HepG2 (cell line): ENCODE measurements around the gene CRISPLD2. TPM values are rescaled to one million over a fixed set of nuclear protein-coding genes. Genes with fewer than 3 reads are reported as not detected.

Source experiments
- ATAC-seq: fragments of 200-7000 bp; cut with Tn5 transposase; 3 replicates; pipeline ENCODE4 v1.9.1; 2020; ENCODE audit warnings: mild to moderate bottlenecking, moderate library complexity
- BruUV-seq: library from RNA; stranded (reverse); fragments of 400-500 nt; replicated peaks from 2 replicates; lab custom pipeline; 2021; lab: Mats Ljungman, UMichigan
- CTCF ChIA-PET: fragments of 300-600 bp; formaldehyde crosslinking; extraction: SDS; loops from one replicate; lab custom pipeline; 2021; ENCODE audit warnings: low total read pairs, inconsistent platforms, low intra/inter-chr PET ratio; lab: Yijun Ruan, JAX
- POLR2A ChIA-PET: fragments of 350-600 bp; sonication (Branson Sonifier 250); formaldehyde crosslinking; loops from one replicate; lab custom pipeline; 2020; ENCODE audit warnings: antibody characterized with exemption, inconsistent platforms; lab: Yijun Ruan, JAX
- DNase-seq: peaks from one replicate; pipeline ENCODE4 v3.0.0-alpha.2; 2015; ENCODE audit warnings: low spot score
- FAIRE-seq: peaks from 3 replicates; lab custom pipeline; 2011; peaks lifted over from hg19 to GRCh38; lab: Jason Lieb, UNC
- H2AFZ ChIP-seq: one replicate; pipeline ENCODE4 v1.6.1; 2011; ENCODE audit warnings: low read length, inconsistent platforms
- H3K27ac ChIP-seq: fragments of 300-600 bp; 3 replicates; pipeline ENCODE4 v1.8.0; 2011; ENCODE audit warnings: mixed run types, mild to moderate bottlenecking, mixed read lengths, low read length, inconsistent platforms; ENCODE audit not compliant: insufficient read depth; ENCODE audit errors: extremely low read length
- H3K27me3 ChIP-seq, 2 experiments: fragments of 200-600 bp in 1 of 2; 2 replicates in 1 of 2; 3 replicates in 1 of 2; pipeline versions ENCODE4 v1.6.0 to v1.8.0; 2011; ENCODE audit warnings: low read length in 2 of 2, mild to moderate bottlenecking in 2 of 2, moderate library complexity in 2 of 2, inconsistent platforms in 1 of 2; ENCODE audit not compliant: insufficient read depth in 2 of 2, control insufficient read depth in 1 of 2
- H3K36me3 ChIP-seq, 2 experiments: fragments of 200-600 bp in 1 of 2; replicated peaks in 1 of 2; 2 replicates in 1 of 2; 3 replicates in 1 of 2; pipeline versions ENCODE4 v1.5.1 to v1.8.0; 2011; ENCODE audit warnings: low read length in 2 of 2, inconsistent platforms in 1 of 2; ENCODE audit not compliant: insufficient read depth in 2 of 2, control insufficient read depth in 1 of 2
- H3K4me1 ChIP-seq: 2 replicates; pipeline ENCODE4 v1.5.1; 2012; ENCODE audit warnings: low read length, inconsistent platforms; ENCODE audit not compliant: insufficient read depth
- H3K4me2 ChIP-seq: 2 replicates; pipeline ENCODE4 v1.6.0; 2011; ENCODE audit warnings: low read depth, low read length, inconsistent platforms
- H3K4me3 ChIP-seq, 3 experiments: fragments of 200-600 bp in 1 of 3; sonication (generic), shearing (Covaris generic) in 1 of 3; replicated peaks in 1 of 3; 2 replicates each; pipeline ENCODE4 v1.5.1; 2011 to 2016; ENCODE audit warnings: low read length in 3 of 3, inconsistent platforms in 2 of 3, low read depth in 2 of 3, mild to moderate bottlenecking in 2 of 3, control low read depth in 1 of 3, mixed read lengths in 1 of 3; ENCODE audit not compliant: insufficient read depth in 1 of 3
- H3K79me2 ChIP-seq: one replicate; pipeline ENCODE4 v1.6.1; 2011; ENCODE audit warnings: low read length, inconsistent platforms; ENCODE audit not compliant: insufficient read depth
- H3K9ac ChIP-seq: 2 replicates; pipeline ENCODE4 v1.6.0; 2011; ENCODE audit warnings: mild to moderate bottlenecking, low read depth, low read length, inconsistent platforms; ENCODE audit not compliant: insufficient read depth
- H3K9me3 ChIP-seq: 2 replicates; pipeline ENCODE4 v1.5.1; 2012; ENCODE audit warnings: mild to moderate bottlenecking, low read length
- H4K20me1 ChIP-seq: 2 replicates; pipeline ENCODE4 v1.6.0; 2011; ENCODE audit warnings: inconsistent platforms, mild to moderate bottlenecking, low read length, moderate library complexity; ENCODE audit not compliant: insufficient read depth
- DMAP1 ChIP-seq: IDR thresholded peaks from 2 replicates; pipeline ENCODE4 v1.6.1; 2016
- DNMT1 ChIP-seq: sonication (generic); formaldehyde crosslinking; IDR thresholded peaks from 2 replicates; pipeline ENCODE4 v1.5.1; 2020; ENCODE audit warnings: mild to moderate bottlenecking, missing genetic modification reagents
- MEIS2 ChIP-seq: sonication (generic); formaldehyde crosslinking; IDR thresholded peaks from 2 replicates; pipeline ENCODE4 v1.9.0; 2021; ENCODE audit warnings: mild to moderate bottlenecking, missing genetic modification reagents
- MLXIP ChIP-seq: sonication (generic); formaldehyde crosslinking; IDR thresholded peaks from 2 replicates; pipeline ENCODE4 v1.9.0; 2021; ENCODE audit warnings: missing genetic modification reagents, borderline replicate concordance
- MTA3 ChIP-seq: sonication (generic); formaldehyde crosslinking; IDR thresholded peaks from 2 replicates; pipeline ENCODE4 v1.4.0; 2020; ENCODE audit warnings: missing genetic modification reagents
- SSRP1 ChIP-seq: IDR thresholded peaks from 2 replicates; pipeline ENCODE4 v1.6.1; 2016; ENCODE audit warnings: control low read depth
- YEATS4 ChIP-seq: sonication (generic); formaldehyde crosslinking; IDR thresholded peaks from 2 replicates; pipeline ENCODE4 v1.4.0; 2020; ENCODE audit warnings: missing genetic modification reagents, borderline replicate concordance
- ZMAT3 ChIP-seq: sonication (generic); formaldehyde crosslinking; conservative IDR thresholded peaks from 2 replicates; pipeline ENCODE4 v1.7.0; 2021; ENCODE audit warnings: missing genetic modification reagents
- ZNF33A ChIP-seq: sonication (generic); formaldehyde crosslinking; IDR thresholded peaks from 2 replicates; pipeline ENCODE4 v1.5.1; 2020; ENCODE audit warnings: missing genetic modification reagents, mild to moderate bottlenecking, moderate library complexity, borderline replicate concordance
- WGBS: methylation state at CpG from one replicate; pipeline ENCODE4 v1.1.6; 2017; ENCODE audit warnings: low lambda C conversion rate; 5-methylcytosine and 5-hydroxymethylcytosine counted together
- in situ Hi-C: cut with HindIII; loops from 2 replicates; pipeline ENCODE4 v1.10.0; 2017; ENCODE audit warnings: low pct_unique_long_range_greater_than_20kb; ENCODE audit not compliant: extremely low pct_ligation_motif_present
- intact Hi-C: fragments of 100-400 bp; cut with micrococcal nuclease; formaldehyde crosslinking; loops from one replicate; pipeline ENCODE4 v1.10.0; 2022; ENCODE audit not compliant: unreplicated experiment
- polyA plus RNA-seq, 8 experiments: library from polyadenylated mRNA; depleted of rRNA in 3 of 8; stranded (reverse) in 7 of 8; unstranded in 1 of 8; fragments of >200 nt; fragmentation: Illumina TruSeq in 4 of 8; extraction: Trizol in 4 of 8; gene quantifications; 2 replicates each; pipeline versions ENCODE4 v1.2.1 to v1.2.3, GENCODE V29; 2011 to 2016; ENCODE audit warnings: low read depth in 4 of 8, missing spikeins in 1 of 8, mixed read lengths in 1 of 8; ENCODE audit not compliant: insufficient read depth in 1 of 8
- total RNA-seq, 5 experiments: library from RNA; depleted of rRNA; stranded (reverse); fragments of >200 nt; fragmentation: Illumina TruSeq; extraction: Trizol; gene quantifications; 2 replicates each; pipeline ENCODE4 v1.2.3, GENCODE V29; 2016; ENCODE audit warnings: low read depth in 1 of 5
- TF ChIP-seq, protein P1 (sequence below): sonication (generic); formaldehyde crosslinking; IDR thresholded peaks from 2 replicates; pipeline ENCODE4 v1.8.0; 2022; ENCODE audit warnings: mild to moderate bottlenecking, missing genetic modification reagents, moderate library complexity
- TF ChIP-seq, protein P2 (sequence below): IDR thresholded peaks from 2 replicates; pipeline ENCODE4 v1.6.1; 2016; ENCODE audit warnings: missing compliant biosample characterization, missing genetic modification reagents, borderline replicate concordance
- TF ChIP-seq, protein P3 (sequence below): fragments of 450-650 bp; IDR thresholded peaks from 2 replicates; pipeline ENCODE4 v1.6.1; 2016
- TF ChIP-seq, protein P4 (sequence below): sonication (generic); formaldehyde crosslinking; IDR thresholded peaks from 2 replicates; pipeline ENCODE4 v1.5.1; 2020; ENCODE audit warnings: missing genetic modification reagents, mild to moderate bottlenecking, borderline replicate concordance

The CRISPLD2 gene
- total and polyA plus RNA-seq, 2 of the 13 experiments (the other 11 are each of a cell fraction or from before 2014, with no cell fraction given), result 0.04 to 0.31 TPM

DNA sequence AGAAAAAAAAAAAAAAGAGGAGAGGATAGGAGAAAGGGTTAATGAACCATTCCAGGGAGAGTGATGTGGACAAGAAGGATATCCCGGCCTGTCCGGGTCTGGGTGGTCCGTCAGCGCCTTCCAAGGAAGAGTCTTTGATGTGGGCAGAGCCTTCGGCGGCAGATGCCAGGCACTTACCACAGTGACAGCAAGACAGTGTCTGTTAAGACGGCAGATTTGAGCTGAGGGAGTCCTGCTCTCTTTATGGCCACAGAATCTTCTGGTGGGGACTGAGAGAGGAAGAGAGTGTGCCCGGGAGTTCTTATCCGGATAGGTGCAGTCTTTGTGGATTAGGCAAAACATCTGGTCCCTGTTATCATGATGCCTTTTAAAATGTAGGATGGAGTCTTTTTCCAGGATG is 96.4 kb downstream of the CRISPLD2 start (continued):
- no peak for TF ChIP-seq MTA3 (CRISPR knock-in tag)
- TF ChIP-seq DMAP1 (CRISPR knock-in tag), result no peak

DNA sequence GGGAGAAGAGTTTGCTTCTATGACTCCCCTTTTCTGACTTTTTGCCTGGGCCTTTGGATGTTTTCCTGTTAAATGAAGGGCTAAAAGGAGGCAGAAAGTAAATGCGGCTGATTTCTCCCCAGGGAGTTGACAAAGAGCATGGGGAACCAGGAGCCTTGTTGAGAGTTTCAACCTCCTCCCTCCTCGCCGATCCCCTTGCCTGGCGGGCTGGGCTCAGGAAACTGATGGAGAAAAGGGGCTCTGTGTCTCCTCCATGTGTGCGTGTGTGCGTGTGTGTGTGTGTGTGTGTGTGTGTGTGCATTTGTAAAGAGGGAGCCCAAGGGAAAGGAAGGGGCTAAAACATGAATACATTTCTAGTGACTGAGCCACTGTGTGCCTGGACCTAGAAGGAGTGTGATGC is 97.1 kb downstream of the CRISPLD2 start:
- H3K9me3 ChIP-seq, result no peaks in the 10 kb centered on the region
- ATAC-seq (no peak), FAIRE-seq (no peak), DNase-seq (no peak)
- H2AFZ ChIP-seq, result no peak overlapping the region
- WGBS, result 33% methylated on average over 6 of the region's 6 CpGs
- intact Hi-C loops (no loop called here), in situ Hi-C loops (no loop called here)
- ChIA-PET CTCF (no interaction called here), POLR2A (no interaction called here)
- H3K36me3 ChIP-seq, result no peaks in the 10 kb centered on the region
- BruUV-seq, result no TSS peak
- H3K4me2 ChIP-seq, result no peak overlapping the region
- peaks cover 3% of the 10 kb centered on the region for H3K4me1 ChIP-seq
- no peaks in the 10 kb centered on the region for H4K20me1 ChIP-seq
- no peak overlapping the region for H3K9ac ChIP-seq
- H3K4me3 ChIP-seq, result no peak overlapping the region
- peaks cover 10 to 68% of the 10 kb centered on the region in 2 experiments for H3K27me3 ChIP-seq
- no peaks in the 10 kb centered on the region for H3K79me2 ChIP-seq
- H3K27ac ChIP-seq, result no peak overlapping the region
- TF ChIP-seq MEIS2 (no peak), YEATS4 (no peak), ZMAT3 (CRISPR knock-in tag) (no peak), ZNF33A (no peak), SSRP1 (CRISPR knock-in tag) (no peak), MLXIP (CRISPR knock-in tag) (no peak), DNMT1 (CRISPR knock-in tag) (no peak)
- TF ChIP-seq, protein P1, sequence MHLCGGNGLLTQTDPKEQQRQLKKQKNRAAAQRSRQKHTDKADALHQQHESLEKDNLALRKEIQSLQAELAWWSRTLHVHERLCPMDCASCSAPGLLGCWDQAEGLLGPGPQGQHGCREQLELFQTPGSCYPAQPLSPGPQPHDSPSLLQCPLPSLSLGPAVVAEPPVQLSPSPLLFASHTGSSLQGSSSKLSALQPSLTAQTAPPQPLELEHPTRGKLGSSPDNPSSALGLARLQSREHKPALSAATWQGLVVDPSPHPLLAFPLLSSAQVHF (CRISPR knock-in tag), result no peak
- TF ChIP-seq, protein P2, sequence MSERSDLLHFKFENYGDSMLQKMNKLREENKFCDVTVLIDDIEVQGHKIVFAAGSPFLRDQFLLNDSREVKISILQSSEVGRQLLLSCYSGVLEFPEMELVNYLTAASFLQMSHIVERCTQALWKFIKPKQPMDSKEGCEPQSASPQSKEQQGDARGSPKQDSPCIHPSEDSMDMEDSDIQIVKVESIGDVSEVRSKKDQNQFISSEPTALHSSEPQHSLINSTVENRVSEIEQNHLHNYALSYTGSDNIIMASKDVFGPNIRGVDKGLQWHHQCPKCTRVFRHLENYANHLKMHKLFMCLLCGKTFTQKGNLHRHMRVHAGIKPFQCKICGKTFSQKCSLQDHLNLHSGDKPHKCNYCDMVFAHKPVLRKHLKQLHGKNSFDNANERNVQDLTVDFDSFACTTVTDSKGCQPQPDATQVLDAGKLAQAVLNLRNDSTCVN (CRISPR knock-in tag), result no peak
- TF ChIP-seq, protein P3, sequence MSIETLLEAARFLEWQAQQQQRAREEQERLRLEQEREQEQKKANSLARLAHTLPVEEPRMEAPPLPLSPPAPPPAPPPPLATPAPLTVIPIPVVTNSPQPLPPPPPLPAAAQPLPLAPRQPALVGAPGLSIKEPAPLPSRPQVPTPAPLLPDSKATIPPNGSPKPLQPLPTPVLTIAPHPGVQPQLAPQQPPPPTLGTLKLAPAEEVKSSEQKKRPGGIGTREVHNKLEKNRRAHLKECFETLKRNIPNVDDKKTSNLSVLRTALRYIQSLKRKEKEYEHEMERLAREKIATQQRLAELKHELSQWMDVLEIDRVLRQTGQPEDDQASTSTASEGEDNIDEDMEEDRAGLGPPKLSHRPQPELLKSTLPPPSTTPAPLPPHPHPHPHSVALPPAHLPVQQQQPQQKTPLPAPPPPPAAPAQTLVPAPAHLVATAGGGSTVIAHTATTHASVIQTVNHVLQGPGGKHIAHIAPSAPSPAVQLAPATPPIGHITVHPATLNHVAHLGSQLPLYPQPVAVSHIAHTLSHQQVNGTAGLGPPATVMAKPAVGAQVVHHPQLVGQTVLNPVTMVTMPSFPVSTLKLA, result no peak
- TF ChIP-seq, protein P4, sequence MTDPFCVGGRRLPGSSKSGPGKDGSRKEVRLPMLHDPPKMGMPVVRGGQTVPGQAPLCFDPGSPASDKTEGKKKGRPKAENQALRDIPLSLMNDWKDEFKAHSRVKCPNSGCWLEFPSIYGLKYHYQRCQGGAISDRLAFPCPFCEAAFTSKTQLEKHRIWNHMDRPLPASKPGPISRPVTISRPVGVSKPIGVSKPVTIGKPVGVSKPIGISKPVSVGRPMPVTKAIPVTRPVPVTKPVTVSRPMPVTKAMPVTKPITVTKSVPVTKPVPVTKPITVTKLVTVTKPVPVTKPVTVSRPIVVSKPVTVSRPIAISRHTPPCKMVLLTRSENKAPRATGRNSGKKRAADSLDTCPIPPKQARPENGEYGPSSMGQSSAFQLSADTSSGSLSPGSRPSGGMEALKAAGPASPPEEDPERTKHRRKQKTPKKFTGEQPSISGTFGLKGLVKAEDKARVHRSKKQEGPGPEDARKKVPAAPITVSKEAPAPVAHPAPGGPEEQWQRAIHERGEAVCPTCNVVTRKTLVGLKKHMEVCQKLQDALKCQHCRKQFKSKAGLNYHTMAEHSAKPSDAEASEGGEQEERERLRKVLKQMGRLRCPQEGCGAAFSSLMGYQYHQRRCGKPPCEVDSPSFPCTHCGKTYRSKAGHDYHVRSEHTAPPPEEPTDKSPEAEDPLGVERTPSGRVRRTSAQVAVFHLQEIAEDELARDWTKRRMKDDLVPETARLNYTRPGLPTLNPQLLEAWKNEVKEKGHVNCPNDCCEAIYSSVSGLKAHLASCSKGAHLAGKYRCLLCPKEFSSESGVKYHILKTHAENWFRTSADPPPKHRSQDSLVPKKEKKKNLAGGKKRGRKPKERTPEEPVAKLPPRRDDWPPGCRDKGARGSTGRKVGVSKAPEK (CRISPR knock-in tag), result no peak
